Right lobe of liver (tissue), 6 donors: ENCODE results near the gene C11orf68. TPM values are rescaled to one million over a fixed set of nuclear protein-coding genes. Genes with fewer than 3 reads are reported as not detected.

Source experiments
- ATAC-seq, 4 donors: fragments of 200-7000 bp; cut with Tn5 transposase; one replicate each; pipeline ENCODE4 v1.9.1; 2020; ENCODE audit warnings: mild to moderate bottlenecking in 4 of 4, moderate library complexity in 4 of 4
- DNase-seq, 3 donors: peaks; one replicate each; pipeline ENCODE4 v3.0.0-alpha.2; 2020
- H3K27ac ChIP-seq, 3 donors: fragments of 200-600 bp; one replicate each; pipeline ENCODE4 v1.8.0; 2022
- H3K27me3 ChIP-seq, 2 donors: fragments of 200-600 bp; one replicate each; pipeline ENCODE4 v1.8.0; 2022
- H3K36me3 ChIP-seq, 4 donors: fragments of 200-600 bp; sonication (generic) in 1 of 4; one replicate each; pipeline versions ENCODE4 v1.5.1 to v1.8.0; 2017 to 2022; ENCODE audit warnings: control low read depth in 1 of 4
- H3K4me1 ChIP-seq, 4 donors: fragments of 200-600 bp; sonication (generic) in 1 of 4; one replicate each; pipeline versions ENCODE4 v1.5.1 to v1.8.0; 2017 to 2022; ENCODE audit warnings: control low read depth in 1 of 4
- H3K4me3 ChIP-seq, 3 donors: fragments of 200-600 bp; one replicate each; pipeline ENCODE4 v1.8.0; 2022
- H3K9me3 ChIP-seq, 4 donors: fragments of 200-600 bp; sonication (generic) in 1 of 4; one replicate each; pipeline versions ENCODE4 v1.5.1 to v1.8.0; 2017 to 2022; ENCODE audit warnings: control low read depth in 1 of 4
- CTCF ChIP-seq, 4 donors: fragments of 200-600 bp in 3 of 4; fragments of 450-650 bp in 1 of 4; IDR thresholded peaks; one replicate each; pipeline versions ENCODE4 v1.5.1 to v1.8.0; 2016 to 2022; ENCODE audit warnings: antibody characterized with exemption in 4 of 4, mild to moderate bottlenecking in 2 of 4
- POLR2A ChIP-seq: fragments of 450-650 bp; IDR thresholded peaks from one replicate; pipeline ENCODE4 v1.6.1; 2017; ENCODE audit warnings: antibody characterized with exemption, mild to moderate bottlenecking
- WGBS: methylation state at CpG from one replicate; pipeline ENCODE4 v1.1.6; 2018; ENCODE audit warnings: low coverage, low lambda C conversion rate; ENCODE audit not compliant: insufficient coverage; ENCODE audit errors: missing lambda C conversion rate; 5-methylcytosine and 5-hydroxymethylcytosine counted together
- intact Hi-C, 2 donors: fragments of 100-400 bp; cut with DNase I; formaldehyde crosslinking; loops; one replicate each; pipeline versions ENCODE4 v1.11.2 to v1.14.1; 2022
- long read RNA-seq: library from polyadenylated mRNA; unstranded; transcript quantifications from one replicate; pipeline ENCODE4 v2.0.0, GENCODE V29; 2019
- total RNA-seq, 6 experiments: library from RNA; depleted of rRNA in 2 of 6; stranded (reverse); fragments of >200 nt in 2 of 6; fragmentation: NEBNext Ultra II Directional in 3 of 6; extraction: Animal tissue kit (Norgen Biotek cat#: 25700) in 3 of 6; gene quantifications; one replicate each; pipeline versions ENCODE4 v1.1.0 to v1.2.4, GENCODE V29; 2016 to 2023
- donor health status: DM: no; HTN: yes; CAD: no.
- donor health status: DM: no; HTN: no; CAD: no.
- donor health status: DM: no; HTN: no; CAD: no.
- donor health status: DM: no; HTN: yes; CAD: no.
- donor health status: DM: no; HTN: yes; CAD: no.

The C11orf68 gene
- 10 to 100 TPM in 4 of 6 experiments, 1 to 10 TPM in 2; 6.5 to 14.0 (median 12.4) TPM for total RNA-seq
- long read RNA-seq, result 0 reads

GRCh38 chr11:65918211-65919140, at the start of gene C11orf68:
C11orf68 (minus strand) TSS chr11:65919062; CDS start chr11:65919031, 31 bp downstream.
- ATAC-seq, result no peak
- H3K27me3 ChIP-seq, result no peaks in the 10 kb centered on the region
- intact Hi-C loops, result no loop called here
- 41% methylated on average over 5 of the region's 77 CpGs for WGBS
- DNase-seq, result no peak
- H3K36me3 ChIP-seq, result peaks cover 0 to 11% (median 3%) of the 10 kb centered on the region in 4 donors
- peak; percentile 70 for TF ChIP-seq POLR2A
- TF ChIP-seq CTCF (IDR thresholded peaks at IDR 0.05), result peak in 1 of 4 donors; percentile 4
- H3K4me3 ChIP-seq, result peak within 1 kb of the TSS; percentile 98
- no peaks in the 10 kb centered on the region for H3K9me3 ChIP-seq
- H3K4me1 ChIP-seq, result peaks cover 0 to 21% (median 9%) of the 10 kb centered on the region in 4 donors
- peak within 1 kb of the TSS; percentile 84 to 90 (median 85) for H3K27ac ChIP-seq

GRCh38 chr11:65967329-65967934, 48.6 kb upstream of the C11orf68 start:
- intact Hi-C loops, result no loop called here
- H3K4me3 ChIP-seq, result no peak overlapping the region
- H3K9me3 ChIP-seq, result no peaks in the 10 kb centered on the region
- no peak for DNase-seq
- 94% methylated on average over 6 of the region's 30 CpGs for WGBS
- H3K27ac ChIP-seq, result no peak overlapping the region
- ATAC-seq, result no peak
- H3K4me1 ChIP-seq, result peaks cover 0 to 17% (median 7%) of the 10 kb centered on the region in 4 donors
- peaks cover 0 to 62% (median 20%) of the 10 kb centered on the region in 4 donors for H3K36me3 ChIP-seq
- TF ChIP-seq POLR2A, result no peak
- TF ChIP-seq CTCF (IDR thresholded peaks at IDR 0.05), result no peak
- no peaks in the 10 kb centered on the region for H3K27me3 ChIP-seq

GRCh38 chr11:65965986-65966762, 47.3 kb upstream of the C11orf68 start:
- Histone ChIP-seq H3K9me3 (no peaks in the 10 kb centered on the region), H3K4me1 (peaks cover 0 to 20% (median 8%) of the 10 kb centered on the region in 4 donors), H3K27me3 (no peaks in the 10 kb centered on the region), H3K36me3 (peaks cover 0 to 58% (median 20%) of the 10 kb centered on the region in 4 donors), H3K4me3 (no peak overlapping the region), H3K27ac (no peak overlapping the region)
- 93% methylated on average over 15 of the region's 36 CpGs for WGBS
- ATAC-seq (no peak), DNase-seq (no peak)
- TF ChIP-seq POLR2A, result no peak
- TF ChIP-seq CTCF (IDR thresholded peaks at IDR 0.05), result no peak
- intact Hi-C loops, result no loop called here

- Histone ChIP-seq H3K36me3 (peaks cover 0 to 56% (median 20%) of the 10 kb centered on the region in 4 donors), H3K27ac (no peak overlapping the region), H3K9me3 (no peaks in the 10 kb centered on the region), H3K4me1 (peaks cover 0 to 20% (median 8%) of the 10 kb centered on the region in 4 donors), H3K4me3 (no peak overlapping the region), H3K27me3 (no peaks in the 10 kb centered on the region)
- DNase-seq (no peak), ATAC-seq (no peak)
- intact Hi-C loops, result no loop called here
- no peak for TF ChIP-seq POLR2A
- no peak for TF ChIP-seq CTCF (IDR thresholded peaks at IDR 0.05)
- 97% methylated on average over 5 of the region's 10 CpGs for WGBS
Measured at GRCh38 chr11:65964906-65965305, 46.0 kb upstream of the C11orf68 start.
